Lung (tissue), 12 donors: Measurements from ENCODE around the gene AURKA. TPM values are rescaled to one million over a fixed set of nuclear protein-coding genes. Genes with fewer than 3 reads are reported as not detected.

ENCODE experiments used
- ATAC-seq: fragments of 200-7000 bp; cut with Tn5 transposase; one replicate; pipeline ENCODE4 v1.9.1; 2020; ENCODE audit warnings: moderate number of reproducible peaks; ENCODE audit not compliant: insufficient read depth, low FRiP score
- DNase-seq, 3 donors: peaks; one replicate each; pipeline ENCODE4 v3.0.0-alpha.2; 2013 to 2017
- H3K27ac ChIP-seq, 2 donors: one replicate each; pipeline ENCODE4 v1.5.1; 2013; ENCODE audit warnings: mild to moderate bottlenecking in 2 of 2, moderate library complexity in 2 of 2, control low read depth in 1 of 2, inconsistent platforms in 1 of 2, low read depth in 1 of 2, low read length in 1 of 2
- H3K27me3 ChIP-seq, 3 donors: one replicate each; pipeline ENCODE4 v1.5.1; 2013; ENCODE audit warnings: low read length in 2 of 3; ENCODE audit not compliant: control insufficient read depth in 3 of 3, insufficient read depth in 3 of 3
- H3K36me3 ChIP-seq, 4 donors: one replicate each; pipeline ENCODE4 v1.5.1; 2013; ENCODE audit warnings: low read length in 4 of 4, mild to moderate bottlenecking in 1 of 4, moderate library complexity in 1 of 4; ENCODE audit not compliant: control insufficient read depth in 4 of 4, insufficient read depth in 4 of 4
- H3K4me1 ChIP-seq, 5 donors: one replicate each; pipeline ENCODE4 v1.5.1; 2013; ENCODE audit warnings: low read length in 5 of 5, mild to moderate bottlenecking in 2 of 5, moderate library complexity in 1 of 5; ENCODE audit not compliant: control insufficient read depth in 5 of 5, insufficient read depth in 5 of 5
- H3K4me3 ChIP-seq: one replicate; pipeline ENCODE4 v1.5.1; 2013; ENCODE audit warnings: mild to moderate bottlenecking, control low read depth, moderate library complexity
- H3K9ac ChIP-seq, 2 donors: one replicate each; pipeline ENCODE4 v1.5.1; 2013; ENCODE audit warnings: low read length in 2 of 2, control low read depth in 1 of 2; ENCODE audit not compliant: insufficient read depth in 1 of 2
- H3K9me3 ChIP-seq, 4 donors: one replicate each; pipeline ENCODE4 v1.5.1; 2013; ENCODE audit warnings: low read length in 3 of 4, mild to moderate bottlenecking in 1 of 4, moderate library complexity in 1 of 4; ENCODE audit not compliant: control insufficient read depth in 4 of 4, insufficient read depth in 3 of 4
- WGBS, 2 donors: extraction: QIAGEN DNeasy Blood & Tissue Kit; methylation state at CpG; one replicate each; pipeline ENCODE4 v1.1.7; 2013; 5-methylcytosine and 5-hydroxymethylcytosine counted together
- polyA plus RNA-seq, 2 donors: library from polyadenylated mRNA; stranded (reverse); fragments of 200-250 nt; gene quantifications; one replicate each; pipeline ENCODE4 v1.2.1, GENCODE V29; 2013
- total RNA-seq, 2 donors: library from RNA; depleted of rRNA in 1 of 2; stranded (reverse); fragments of >200 nt in 1 of 2; gene quantifications; one replicate each; pipeline ENCODE4 v1.2.1, GENCODE V29; 2014 to 2021
- TF ChIP-seq, protein P1 (sequence below): IDR thresholded peaks from 2 replicates; pipeline ENCODE4 v1.5.1; 2012; ENCODE audit warnings: mild to moderate bottlenecking; ENCODE audit errors: control extremely low read depth, extremely low read depth
- donor health status: control.
- donor health status: control.
- donor health status: Bipolar disorder and iron deficiency.
- donor health status: healthy.
- donor health status: DM: yes; HTN: yes; CAD: no.

AURKA gene
- total and polyA plus RNA-seq, 4 donors, result 1.5 to 6.2 (median 3.2) TPM

GRCh38 chr20:56362833-56363413, 29.1 kb downstream of the AURKA start:
- H3K4me3 ChIP-seq, result no peak overlapping the region
- WGBS, 2 donors, result 41 to 56% methylated on average over 8 of the region's 8 CpGs
- ATAC-seq (no peak), DNase-seq (peak in 2 of 3 donors; percentile 17 to 27)
- H3K4me1 ChIP-seq, result peaks cover 5 to 17% (median 6%) of the 10 kb centered on the region in 5 donors
- TF ChIP-seq, protein P1, sequence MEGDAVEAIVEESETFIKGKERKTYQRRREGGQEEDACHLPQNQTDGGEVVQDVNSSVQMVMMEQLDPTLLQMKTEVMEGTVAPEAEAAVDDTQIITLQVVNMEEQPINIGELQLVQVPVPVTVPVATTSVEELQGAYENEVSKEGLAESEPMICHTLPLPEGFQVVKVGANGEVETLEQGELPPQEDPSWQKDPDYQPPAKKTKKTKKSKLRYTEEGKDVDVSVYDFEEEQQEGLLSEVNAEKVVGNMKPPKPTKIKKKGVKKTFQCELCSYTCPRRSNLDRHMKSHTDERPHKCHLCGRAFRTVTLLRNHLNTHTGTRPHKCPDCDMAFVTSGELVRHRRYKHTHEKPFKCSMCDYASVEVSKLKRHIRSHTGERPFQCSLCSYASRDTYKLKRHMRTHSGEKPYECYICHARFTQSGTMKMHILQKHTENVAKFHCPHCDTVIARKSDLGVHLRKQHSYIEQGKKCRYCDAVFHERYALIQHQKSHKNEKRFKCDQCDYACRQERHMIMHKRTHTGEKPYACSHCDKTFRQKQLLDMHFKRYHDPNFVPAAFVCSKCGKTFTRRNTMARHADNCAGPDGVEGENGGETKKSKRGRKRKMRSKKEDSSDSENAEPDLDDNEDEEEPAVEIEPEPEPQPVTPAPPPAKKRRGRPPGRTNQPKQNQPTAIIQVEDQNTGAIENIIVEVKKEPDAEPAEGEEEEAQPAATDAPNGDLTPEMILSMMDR, result no peak
- H3K36me3 ChIP-seq, result peaks cover 4 to 13% (median 11%) of the 10 kb centered on the region in 4 donors
- H3K9me3 ChIP-seq, result no peaks in the 10 kb centered on the region
- no peak overlapping the region for H3K9ac ChIP-seq
- no peaks in the 10 kb centered on the region for H3K27me3 ChIP-seq
- no peak overlapping the region for H3K27ac ChIP-seq

DNA sequence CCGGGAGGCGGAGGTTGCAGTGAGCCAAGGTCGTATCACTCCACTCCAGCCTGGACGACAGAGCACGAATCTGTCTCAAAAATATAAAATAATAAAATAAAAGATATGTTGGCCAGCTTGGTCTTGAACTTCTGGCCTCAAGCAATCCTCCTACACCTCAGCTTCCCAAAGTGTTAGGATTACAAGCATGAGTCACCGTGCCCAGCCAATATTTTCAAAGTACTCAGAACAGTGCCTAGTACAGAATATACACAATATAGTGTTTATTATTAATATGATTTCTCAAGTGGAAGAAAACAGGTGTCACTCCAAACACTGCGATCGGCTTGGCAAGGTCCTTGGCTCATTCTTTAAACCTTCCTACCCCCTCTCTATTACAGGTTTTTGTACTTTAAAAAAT, 30.1 kb downstream of the AURKA start:
- no peaks in the 10 kb centered on the region for H3K27me3 ChIP-seq
- no peak overlapping the region for H3K4me3 ChIP-seq
- no peak overlapping the region for H3K27ac ChIP-seq
- ATAC-seq (no peak), DNase-seq (no peak)
- H3K4me1 ChIP-seq, result peaks cover 5 to 17% (median 6%) of the 10 kb centered on the region in 5 donors
- peaks cover 2 to 10% (median 8%) of the 10 kb centered on the region in 4 donors for H3K36me3 ChIP-seq
- TF ChIP-seq, protein P1, result no peak
- no peak overlapping the region for H3K9ac ChIP-seq
- WGBS, 2 donors, result 88 to 94% methylated on average over 8 of the region's 8 CpGs
- H3K9me3 ChIP-seq, result no peaks in the 10 kb centered on the region

- TF ChIP-seq, protein P1, result no peak
- peaks cover 5 to 17% (median 6%) of the 10 kb centered on the region in 5 donors for H3K4me1 ChIP-seq
- ATAC-seq (no peak), DNase-seq (no peak)
- H3K9ac ChIP-seq, result peak overlapping the region in 1 of 2 donors; percentile 9
- H3K4me3 ChIP-seq, result no peak overlapping the region
- no peaks in the 10 kb centered on the region for H3K9me3 ChIP-seq
- H3K27me3 ChIP-seq, result no peaks in the 10 kb centered on the region
- H3K36me3 ChIP-seq, result peaks cover 0 to 7% (median under 1%) of the 10 kb centered on the region in 4 donors
- no peak overlapping the region for H3K27ac ChIP-seq
- 88 to 94% methylated on average over 8 of the region's 8 CpGs for WGBS, 2 donors
Observed at GRCh38 chr20:56360908-56361205, 31.2 kb downstream of the AURKA start.
